ENCODE measurements around the gene HDGFL2.

Gene HDGFL2

DNA sequence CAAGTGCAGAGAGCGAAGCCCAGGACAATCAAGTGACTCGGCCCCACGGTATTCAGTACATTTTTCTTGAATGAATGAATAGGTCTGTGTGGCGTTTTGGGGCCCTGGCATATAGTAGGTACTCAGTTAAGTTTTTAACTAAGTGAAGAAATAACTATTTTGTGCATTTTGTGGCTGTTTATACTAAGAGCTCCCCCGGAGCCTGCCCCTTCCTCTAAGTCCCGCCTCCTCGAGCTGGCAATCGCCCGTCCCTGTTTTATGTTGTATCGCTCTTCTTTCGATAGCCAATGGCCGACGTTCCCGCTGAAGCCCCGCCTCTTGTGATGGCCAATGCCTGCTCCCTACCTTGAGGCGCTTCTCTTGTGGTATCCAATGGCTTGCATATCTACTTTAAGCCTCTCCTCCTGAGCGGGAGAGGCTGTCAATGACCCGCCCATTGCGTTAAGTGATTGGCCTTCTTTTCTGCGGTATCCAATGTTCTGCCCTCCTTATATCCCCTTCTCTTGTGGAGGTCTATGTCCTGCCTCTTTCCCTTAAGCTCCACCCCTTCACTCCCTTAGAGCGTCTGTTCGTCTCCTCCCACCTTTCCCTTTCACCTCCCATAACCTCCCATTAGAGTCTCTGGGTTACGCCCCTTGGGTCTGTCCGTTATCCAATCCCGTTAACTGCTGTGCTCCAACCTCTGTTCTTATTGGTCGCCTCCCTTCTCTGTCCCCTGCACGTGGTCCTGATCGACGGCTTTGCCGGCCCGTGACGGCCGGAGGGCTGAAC lies 509 bp upstream of the HDGFL2 start:
- peak; percentile 100 for DNase-seq

DNA sequence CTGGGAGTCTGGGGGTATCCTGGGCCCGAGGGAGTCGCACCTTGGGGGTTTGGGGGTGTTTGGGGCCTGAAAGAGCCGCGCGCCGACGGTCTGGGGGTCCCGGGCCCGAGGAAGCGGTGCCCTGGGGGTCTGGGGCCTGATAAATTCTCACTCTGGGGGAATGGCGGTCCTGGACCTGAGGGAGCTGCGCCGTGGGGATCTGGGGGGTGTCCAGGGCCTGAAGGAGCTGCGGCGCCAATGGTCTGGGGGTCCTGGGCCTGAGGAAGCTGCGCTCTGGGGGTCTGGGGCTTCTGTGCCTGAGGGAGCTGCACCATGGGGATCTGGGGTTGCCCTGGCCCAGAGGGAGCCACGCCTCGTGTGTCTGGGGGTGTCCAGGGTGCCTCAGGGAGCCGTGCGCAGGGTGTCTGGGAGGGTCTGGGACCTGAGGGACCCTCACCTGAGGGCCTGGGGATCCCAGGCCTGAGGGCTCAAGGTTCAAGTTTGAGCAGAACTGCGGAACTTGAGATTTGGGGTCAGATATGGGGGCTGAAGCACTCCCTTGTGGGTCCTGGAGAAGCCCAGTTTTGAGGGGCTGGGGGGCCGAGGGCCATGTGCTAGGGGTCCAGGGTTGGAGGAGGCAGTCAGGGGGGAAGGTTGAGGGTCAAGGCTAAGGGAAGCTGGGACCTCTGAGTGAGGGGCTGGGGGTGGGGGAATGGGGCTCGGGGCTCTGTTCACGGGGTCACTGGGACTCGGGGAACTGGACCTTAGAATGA lies 1.1 kb downstream of the HDGFL2 start:
- DNase-seq, result no peak

DNA sequence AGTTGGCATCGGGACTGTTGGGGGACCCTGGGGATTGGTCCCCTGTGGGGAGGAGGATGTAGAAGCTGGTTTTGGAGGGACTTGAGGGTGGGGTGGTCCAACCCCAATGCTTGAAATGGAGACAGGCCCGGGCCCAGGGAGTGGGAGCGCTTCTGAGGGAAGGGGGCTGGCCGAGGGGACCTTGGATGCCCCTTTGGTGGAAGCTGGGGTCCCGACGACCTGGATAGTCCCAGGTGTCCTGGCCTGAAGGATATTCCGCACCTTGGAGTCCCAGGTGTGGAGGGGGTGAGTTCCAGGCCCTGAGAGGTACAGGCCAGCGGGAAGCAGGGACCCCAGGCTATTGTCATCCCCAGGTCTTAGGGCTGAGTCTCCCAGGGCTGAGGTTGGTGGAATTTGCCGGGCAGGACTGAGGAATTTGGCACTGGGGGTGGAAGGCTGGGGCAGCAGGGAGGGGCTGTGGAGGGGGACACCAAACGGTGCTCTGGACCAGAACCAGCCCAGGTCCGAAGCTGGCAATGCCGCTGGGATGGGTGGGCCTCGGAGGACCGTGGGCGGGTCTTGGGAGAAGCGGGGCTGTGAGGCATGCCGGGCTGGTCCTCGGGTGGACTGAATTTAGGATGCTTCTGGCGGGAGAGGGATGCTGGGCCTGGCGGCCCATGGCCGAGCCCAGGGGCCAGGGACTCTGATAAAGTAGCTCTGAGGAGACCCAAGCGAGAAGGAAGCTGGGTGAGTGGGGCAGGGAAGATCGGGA lies 1.8 kb downstream of the HDGFL2 start:
- DNase-seq, result no peak

DNA sequence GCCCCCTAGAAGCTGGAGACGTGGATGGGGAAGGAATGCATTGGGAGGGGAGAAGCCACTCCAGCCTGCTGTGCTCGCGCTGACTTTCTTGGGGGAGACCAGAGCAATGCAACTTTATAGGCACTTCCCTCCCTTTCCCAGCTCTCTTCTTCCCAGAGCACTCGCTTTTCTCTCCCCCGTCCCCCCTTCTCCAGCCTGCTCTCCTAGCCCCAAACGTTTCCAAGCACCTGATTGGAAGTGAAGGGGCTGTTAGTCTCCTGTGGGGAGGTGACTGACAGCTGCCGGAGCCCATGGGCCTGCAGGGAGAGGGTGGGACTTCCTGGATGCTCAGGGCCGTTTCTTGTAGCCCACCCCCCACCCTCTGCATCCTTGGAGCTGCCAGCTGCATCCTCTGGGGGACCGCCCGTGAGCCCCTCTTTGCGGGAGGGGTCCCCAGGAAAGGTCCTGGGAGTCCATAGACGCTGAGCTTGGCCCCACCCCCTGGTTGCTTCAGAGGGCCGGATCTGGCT lies 2.5 kb downstream of the HDGFL2 start:
- DNase-seq, result no peak

DNA sequence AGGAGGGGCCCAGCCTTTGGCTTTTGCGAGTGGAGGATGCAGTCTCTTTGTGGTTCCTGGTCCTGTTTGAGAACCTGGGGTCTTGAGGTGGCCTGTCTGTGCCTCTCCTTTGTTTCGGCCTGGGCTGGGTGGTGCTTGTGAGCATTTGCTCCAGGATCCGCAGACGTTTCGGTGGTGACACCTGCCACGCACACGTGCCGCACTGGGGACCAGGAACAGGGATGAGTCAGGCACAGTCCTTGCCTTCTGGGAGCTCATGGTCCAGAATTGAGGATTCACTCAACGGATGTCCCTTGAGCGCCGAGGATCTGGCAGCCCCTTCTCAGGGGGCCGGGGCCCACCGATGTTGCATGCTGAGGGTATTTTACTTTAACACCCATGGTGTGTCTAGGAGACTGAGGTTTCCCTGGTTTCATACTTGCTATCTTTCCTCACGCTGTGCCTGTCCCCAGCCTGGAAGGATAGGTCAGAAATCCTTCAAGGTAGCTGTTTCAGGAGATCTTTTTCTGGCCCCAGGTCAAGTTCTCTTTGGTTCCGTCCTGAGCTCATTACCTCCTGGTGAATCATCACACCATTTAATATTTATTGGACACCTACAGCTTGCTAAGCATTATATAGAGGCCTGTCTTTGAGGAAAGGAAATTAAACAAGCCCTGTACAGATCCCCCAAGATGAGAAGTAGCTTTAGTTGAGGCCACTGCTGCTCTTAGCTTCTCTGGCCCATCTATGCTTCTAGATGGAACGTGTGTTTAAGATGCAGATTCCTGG lies 5.1 kb downstream of the HDGFL2 start:
- DNase-seq, result no peak

DNA sequence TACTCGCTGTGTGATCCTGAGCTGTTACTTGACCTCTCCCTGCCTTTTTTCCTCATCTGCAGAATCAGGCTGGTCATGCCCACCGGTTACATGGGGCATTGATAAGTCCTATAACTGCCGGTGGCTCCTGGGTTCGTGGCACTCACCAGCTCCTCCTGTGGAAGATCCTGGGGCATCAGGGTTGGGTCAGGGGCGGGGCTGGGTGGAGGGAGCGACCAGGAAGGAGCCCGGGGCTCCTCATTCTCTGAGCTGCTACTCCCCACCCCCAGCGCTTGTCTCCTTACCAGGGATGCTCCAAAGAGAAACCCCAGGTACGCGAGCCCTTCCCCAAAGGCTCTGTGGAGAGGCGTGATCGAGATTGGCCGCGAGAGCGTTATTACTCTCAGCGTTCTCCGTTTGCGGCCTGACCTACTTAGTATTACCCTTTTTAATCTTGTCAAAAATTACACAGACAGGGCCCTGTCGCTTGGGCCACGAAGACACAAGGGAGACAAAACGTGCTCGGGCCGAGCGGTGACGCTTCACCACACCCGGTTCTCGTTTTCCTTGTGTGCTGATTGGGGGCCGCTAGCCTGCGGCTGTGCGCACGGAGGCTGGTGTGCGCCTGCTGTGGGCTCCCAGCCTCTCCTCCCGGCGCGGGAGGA lies 10.7 kb downstream of the HDGFL2 start:
- DNase-seq, result no peak

DNA sequence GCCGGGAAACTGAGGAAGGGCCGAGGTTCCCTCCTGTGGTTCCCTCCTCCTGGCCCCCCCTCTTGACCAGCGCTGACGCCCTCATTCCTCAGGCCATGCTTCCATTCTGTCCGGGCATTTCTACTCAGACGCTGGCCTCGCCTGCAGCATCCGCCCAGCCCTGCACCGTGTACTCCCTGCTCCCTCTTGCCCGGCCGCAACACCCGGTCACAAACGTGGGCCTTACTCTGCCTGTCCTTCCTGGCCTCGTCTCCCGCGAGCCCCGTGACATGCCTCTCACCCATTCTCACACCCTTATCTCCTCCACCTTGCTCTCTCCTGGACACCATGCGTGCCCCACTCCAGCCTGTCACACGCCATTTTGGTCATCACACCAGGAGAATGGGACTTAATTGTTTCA lies 11.3 kb downstream of the HDGFL2 start:
- no peak for DNase-seq

DNA sequence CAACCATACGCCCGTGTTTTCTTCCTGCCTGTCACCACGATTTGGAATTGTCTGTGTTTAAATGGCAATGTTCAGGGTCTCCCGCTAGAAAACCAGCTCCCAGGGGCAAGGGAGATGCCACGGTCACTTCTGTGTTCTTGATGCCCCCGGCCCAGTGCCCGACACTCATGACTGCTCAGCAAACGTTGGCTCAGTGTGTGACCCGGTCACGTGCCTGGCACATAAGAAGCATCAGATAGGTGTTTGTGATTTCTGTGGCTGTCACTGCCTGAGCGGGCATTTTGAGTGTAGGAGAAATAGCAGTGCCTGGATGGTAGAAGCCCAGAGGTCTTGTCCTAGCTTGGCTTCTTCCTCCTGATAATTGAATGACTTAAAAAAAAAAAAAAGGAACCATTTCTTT lies 15.5 kb downstream of the HDGFL2 start:
- DNase-seq, result no peak

DNA sequence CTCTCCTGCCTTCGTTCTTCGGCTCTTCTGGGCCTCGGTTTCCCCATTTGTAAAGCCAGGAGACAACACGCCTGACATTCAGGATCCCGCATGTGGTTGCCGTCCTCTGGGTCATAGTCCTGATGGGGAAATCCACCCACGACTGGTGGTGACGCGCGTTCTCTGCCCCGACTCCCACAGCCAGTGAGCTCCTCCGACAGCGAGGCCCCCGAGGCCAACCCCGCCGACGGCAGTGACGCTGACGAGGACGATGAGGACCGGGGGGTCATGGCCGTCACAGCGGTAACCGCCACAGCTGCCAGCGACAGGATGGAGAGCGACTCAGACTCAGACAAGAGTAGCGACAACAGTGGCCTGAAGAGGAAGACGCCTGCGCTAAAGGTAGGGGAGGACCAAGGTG lies 16.4 kb downstream of the HDGFL2 start:
- no peak for DNase-seq

DNA sequence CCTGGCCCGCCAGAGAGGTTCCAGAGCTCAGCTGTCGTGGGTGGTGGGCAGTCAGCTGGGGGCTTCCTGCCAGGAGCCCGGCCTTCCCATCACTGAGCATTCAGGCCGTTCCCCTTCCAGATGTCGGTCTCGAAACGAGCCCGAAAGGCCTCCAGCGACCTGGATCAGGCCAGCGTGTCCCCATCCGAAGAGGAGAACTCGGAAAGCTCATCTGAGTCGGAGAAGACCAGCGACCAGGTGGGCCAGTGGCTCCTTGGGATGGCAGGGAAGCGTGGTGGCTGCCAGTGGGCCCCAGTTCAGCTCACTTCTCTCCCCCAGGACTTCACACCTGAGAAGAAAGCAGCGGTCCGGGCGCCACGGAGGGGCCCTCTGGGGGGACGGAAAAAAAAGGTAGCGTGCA lies 19.3 kb downstream of the HDGFL2 start:
- no peak for DNase-seq

DNA sequence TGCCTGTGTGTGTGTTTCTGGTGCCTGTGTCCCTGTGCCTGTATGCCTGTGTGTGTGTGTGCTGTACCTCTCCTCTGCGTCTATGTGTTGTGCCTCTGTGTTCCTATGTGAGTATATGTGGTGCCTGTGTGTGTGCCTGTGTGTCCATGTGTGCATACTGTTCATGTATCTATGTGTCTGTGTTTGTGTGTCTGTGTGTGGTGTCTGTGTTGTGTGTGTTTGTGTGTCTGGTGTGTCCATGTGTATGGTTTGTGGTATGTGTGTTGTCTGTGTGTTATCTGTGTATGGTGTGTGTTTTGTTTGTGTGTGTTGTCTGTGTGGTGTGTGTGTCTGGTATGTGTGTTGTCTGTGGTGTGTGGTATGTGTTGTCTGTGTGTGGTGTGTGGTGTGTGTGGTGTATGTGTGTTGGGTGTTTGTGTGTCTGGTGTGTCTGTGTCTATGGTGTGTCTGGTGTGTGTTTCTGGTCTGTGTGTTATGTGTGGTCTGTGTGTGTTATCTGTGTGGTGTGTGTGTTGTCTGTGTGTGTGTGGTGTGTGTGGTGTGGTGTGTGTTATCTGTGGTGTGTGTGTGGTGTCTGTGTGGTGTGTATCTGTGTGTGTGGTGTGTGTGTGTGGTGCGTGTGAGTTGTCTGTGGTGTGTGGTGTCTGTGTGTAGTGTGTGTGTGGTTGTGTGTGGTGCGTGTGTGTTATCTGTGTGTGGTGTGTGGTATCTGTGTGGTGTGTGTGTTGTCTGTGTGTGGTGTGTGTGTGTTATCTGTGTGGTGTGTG lies 20.4 kb downstream of the HDGFL2 start:
- no peak for DNase-seq

DNA sequence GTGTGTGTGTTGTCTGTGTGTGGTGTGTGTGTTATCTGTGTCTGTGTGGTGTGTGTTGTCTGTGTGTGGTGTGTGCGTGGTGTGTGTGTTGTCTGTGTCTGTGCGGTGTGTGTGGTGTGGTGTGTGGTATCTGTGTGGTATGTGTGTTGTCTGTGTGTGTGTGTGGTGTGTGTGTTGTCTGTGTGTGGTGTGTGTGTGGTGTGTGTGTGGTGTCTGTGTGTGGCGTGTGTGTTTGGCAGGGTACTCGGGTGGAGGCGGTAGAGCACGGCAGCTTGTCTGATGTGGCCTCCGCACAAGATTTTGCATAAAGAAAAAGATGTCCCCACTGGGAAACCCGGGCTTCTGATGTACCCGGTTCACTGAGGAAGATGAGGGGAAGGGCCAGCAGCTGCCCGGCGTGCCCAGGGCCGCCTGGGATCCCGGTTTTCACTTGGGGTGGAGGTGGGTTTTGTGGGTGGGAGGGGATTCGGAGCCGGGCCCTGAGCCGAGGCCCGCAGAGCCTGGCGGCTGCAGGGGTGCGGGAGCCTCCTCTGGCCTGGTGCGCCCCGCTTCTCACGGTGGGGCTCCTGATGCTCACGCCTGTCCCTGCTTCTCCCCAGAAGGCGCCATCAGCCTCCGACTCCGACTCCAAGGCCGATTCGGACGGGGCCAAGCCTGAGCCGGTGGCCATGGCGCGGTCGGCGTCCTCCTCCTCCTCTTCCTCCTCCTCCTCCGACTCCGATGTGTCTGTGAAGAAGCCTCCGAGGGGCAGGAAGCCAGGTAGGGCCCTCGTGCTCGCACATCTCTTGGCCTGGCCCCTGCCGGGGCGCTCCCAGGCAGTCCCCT lies 21.2 kb downstream of the HDGFL2 start:
- DNase-seq, result no peak

DNA sequence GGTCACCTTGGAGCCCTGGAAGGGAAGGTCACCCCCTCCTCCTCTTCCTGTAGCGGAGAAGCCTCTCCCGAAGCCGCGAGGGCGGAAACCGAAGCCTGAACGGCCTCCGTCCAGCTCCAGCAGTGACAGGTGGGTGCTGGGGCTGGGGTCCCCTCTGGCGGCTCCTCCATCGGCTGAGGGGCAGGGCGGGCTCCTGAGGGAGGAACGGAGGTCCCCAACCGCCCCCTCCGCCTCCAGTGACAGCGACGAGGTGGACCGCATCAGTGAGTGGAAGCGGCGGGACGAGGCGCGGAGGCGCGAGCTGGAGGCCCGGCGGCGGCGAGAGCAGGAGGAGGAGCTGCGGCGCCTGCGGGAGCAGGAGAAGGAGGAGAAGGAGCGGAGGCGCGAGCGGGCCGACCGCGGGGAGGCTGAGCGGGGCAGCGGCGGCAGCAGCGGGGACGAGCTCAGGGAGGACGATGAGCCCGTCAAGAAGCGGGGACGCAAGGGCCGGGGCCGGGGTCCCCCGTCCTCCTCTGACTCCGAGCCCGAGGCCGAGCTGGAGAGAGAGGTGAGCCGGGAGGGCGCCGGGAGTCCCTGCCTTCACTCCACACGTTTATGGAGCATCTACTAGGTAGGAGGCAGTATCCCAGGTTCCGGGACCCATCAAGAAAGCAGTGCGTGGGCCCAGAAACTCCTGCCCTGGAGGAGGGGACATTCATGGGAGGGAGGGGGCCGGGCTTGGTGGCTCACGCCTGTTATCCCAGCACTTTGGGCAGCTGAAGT lies 22.0 kb downstream of the HDGFL2 start:
- no peak for DNase-seq

DNA sequence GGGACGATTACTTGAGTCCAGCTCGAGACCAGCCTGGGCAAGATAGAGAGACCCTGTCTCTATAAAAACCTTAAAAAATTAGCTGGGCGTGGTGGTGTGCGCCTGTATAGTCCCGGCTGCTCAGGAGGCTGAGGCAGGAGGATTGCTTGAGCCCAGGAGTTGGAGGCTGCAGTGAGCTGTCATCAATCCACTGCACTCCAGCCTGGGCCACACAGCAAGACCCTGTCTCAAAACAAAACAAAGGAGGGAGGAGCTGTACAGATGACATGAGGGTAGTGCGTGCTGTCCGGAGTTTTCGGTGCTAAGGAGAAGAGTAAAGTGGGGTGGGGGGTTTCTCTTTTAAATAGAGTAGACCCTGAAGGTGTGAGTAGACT lies 22.6 kb downstream of the HDGFL2 start:
- DNase-seq, result no peak

DNA sequence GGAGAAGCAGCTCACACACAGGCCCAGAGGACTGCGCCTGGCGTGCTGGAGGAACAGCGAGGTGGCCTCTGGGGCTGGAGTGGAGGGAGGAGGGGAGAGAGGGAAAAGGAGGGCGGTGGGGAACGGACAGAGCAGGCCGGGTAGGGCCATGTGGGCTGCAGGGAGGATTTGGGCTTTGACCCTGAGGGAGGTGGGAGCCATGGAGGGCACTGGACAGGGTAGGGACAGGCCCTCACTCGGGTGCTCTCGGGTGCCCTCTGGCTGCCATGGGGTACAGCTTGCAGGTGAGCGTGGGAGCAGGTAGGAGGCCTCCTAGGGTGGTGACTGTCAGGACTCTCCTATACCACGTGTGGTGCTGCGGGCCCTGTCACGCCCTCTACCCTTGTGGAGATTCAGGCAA lies 23.4 kb downstream of the HDGFL2 start:
- no peak for DNase-seq

DNA sequence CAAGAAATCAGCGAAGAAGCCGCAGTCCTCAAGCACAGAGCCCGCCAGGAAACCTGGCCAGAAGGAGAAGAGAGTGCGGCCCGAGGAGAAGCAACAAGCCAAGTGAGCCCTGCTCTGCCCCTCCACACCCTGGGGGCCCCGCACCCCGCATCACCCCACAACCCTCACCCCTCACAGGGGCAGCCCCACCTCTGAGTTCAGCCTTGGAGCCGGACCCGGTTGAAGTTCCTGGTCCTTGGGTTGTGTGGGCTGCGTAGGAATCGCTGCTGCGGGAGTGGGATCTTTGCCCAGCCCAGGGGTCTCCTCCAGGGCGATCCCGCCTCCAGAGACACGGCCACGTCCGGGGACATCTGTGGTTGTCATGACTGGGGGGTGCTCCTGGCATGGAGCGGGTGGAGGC lies 24.2 kb downstream of the HDGFL2 start:
- no peak for DNase-seq

DNA sequence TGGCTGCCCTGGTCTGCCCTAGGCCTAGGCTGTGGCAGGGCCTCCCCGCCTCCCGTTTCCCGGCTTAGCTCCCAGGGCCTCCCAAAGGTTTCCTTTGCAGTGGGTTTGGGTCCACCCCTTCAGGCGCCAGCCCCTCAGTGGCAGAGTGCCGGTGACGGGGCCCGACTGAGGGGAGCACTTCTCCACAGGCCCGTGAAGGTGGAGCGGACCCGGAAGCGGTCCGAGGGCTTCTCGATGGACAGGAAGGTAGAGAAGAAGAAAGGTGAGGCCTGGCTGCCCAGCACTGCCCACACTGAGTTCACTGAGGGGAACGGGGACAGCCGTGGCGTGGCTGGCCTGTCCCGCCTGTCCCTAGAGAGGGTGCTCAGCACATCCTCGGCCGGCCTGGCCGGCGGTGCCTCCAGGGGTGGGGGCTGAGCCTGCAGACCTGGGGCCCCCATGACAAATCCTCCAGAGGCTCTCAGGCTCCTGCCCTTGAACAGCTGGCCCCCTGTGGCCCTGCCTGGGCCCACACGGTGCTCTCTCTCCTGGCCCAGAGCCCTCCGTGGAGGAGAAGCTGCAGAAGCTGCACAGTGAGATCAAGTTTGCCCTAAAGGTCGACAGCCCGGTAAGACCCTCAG lies 25.8 kb downstream of the HDGFL2 start:
- DNase-seq, result no peak

DNA sequence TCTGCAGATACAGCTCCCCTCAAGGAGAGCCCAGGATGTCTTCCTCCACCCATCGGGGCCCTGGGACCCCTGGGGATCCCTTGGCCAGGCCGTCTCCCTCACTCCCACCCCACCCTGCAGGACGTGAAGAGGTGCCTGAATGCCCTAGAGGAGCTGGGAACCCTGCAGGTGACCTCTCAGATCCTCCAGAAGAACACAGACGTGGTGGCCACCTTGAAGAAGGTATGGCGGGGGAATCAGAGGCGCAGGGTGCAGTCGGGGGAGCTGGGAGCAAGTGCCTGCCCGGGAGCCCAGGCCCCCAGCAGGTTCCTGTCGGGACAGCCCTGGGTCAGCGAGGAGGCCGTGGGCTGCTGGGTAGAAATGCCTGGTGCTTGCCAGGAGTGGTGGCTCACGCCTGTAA lies 26.6 kb downstream of the HDGFL2 start:
- DNase-seq, result no peak

DNA sequence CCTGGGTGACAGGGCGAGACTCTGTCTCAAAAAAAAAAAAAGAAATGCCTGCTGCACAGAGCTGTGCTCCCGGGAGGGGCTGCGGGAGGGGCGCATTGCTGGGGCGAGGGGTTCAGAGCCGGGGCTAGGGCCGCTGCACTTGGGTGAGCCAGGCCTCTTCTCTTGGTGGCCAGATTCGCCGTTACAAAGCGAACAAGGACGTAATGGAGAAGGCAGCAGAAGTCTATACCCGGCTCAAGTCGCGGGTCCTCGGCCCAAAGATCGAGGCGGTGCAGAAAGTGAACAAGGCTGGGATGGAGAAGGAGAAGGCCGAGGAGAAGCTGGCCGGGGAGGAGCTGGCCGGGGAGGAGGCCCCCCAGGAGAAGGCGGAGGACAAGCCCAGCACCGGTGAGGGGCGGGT lies 27.2 kb downstream of the HDGFL2 start:
- DNase-seq, result no peak

All from NCI-H774 (cell line).